SIG-M5 (cell line): ENCODE data around the gene RBFOX2.
"Not testable (repeated sequence)": the region's sequence is repeated elsewhere in the genome, so short reads cannot be mapped to it uniquely, and the experiment has no call there.

Source experiments
- DNase-seq: peaks from one replicate; lab custom pipeline; 2025; lab: John Stamatoyannopoulos, UW

Gene RBFOX2

DNA sequence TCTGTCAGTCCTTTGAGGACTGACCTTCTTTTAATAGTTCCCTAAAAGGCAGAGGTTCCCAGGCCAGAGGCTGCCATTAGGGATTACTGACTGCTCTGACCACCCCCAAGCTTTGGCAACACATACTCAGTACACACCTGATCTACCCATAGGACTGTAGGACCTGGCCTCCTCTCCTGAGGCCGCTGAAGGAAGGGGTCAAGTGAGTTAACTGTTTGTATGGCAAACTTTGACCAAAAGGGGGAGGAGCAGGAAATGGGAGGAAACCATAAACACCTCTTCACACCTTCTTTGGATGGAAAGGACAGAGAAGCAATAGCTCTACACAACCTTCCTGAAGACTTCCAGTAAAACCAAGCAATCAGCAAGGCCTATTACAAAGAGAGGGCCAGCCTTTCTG lies 207.0 kb downstream of the RBFOX2 start:
- no peak for DNase-seq

DNA sequence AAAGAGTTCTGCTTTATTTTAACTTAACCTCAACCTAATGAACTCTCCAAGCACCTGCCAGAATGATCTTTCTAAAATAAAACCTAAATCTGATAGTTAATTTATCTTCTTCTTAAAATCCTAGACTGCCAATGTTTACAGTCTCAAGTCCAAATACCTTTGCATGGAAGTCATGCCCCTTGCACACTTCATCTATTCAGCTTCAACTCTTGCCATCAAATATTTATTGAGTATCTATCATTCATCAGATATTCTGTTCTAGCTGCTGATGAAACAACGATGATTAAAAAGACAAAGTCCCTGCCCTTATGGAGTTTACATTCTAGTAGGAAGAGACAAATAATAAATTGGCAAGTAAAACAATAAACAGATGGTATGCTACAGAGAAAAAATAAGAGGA lies 209.2 kb downstream of the RBFOX2 start:
- no peak for DNase-seq

DNA sequence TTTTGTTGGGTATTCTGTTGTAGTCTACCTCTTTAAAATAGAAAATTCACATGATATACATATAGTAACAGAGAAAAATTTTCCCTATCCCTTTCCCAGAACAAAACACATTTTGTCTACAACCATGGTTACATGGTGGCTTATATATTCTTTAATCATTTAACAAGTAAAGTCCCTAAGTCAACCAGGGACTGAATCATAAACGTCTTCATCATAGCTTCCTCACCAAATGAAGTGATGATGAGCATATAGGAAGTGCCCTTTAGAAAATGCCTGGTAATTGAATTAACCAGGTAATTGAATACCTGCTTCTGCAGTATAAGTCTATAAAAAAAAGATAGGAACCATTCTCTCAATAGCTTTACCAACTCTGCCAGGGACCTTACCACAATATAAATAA lies 209.7 kb downstream of the RBFOX2 start:
- DNase-seq: no peak

DNA sequence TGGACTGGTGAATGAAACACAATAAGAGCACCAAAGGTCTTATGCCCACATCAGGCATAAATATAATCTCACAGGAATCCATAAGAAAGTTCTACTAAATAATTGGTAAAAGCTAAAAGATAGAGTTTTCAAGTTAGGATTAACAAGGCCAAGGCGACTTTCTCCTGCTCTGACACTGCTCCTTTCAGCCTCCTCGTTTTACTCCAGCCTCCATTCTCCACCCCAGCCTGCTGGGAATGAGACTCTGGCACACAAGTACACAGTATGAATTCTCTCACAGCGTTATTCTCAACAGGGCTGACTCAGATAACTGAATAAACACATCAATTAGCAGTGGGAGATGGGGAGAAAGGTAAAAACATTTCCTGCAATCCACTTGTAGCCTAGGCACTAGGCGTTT lies 216.0 kb downstream of the RBFOX2 start:
- DNase-seq: no peak

DNA sequence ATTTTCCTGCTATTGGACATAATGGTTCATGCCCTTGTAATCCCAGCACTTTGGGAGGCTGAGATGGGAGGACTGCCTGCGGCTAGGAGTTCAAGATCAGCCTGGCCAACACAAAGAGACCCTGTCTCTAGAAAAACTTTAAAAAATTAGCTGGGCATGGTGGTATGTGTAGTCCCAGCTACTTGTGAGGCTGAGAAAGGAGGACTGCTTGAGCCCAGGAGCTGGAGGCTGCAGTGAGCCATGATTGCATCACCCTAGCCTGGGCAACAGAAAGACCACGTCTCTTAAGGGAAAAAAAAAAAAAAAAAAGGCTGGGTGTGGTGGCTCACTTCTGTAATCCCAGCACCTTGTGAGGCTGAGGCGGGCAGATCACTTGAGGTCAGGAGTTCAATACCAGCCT lies 217.0 kb downstream of the RBFOX2 start:
- DNase-seq: no peak

DNA sequence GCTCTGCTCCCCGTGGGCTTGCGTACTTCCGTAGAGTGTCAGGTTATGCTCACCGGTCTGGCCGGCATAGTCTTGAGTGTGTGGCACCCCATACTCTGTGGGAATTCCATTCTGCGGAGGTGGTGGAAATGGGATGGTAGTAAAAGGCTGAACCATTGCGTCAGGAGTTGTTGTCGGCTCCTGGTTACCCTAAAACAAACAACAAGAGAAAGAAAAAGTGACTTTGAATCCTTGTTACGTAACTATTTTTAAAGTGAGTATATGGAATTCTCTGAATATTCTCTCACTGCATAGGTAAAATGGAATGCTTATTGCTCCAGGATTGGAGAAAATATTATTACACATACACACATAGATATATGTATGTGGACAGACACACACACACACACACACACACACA lies 218.8 kb downstream of the RBFOX2 start:
- DNase-seq: no peak

DNA sequence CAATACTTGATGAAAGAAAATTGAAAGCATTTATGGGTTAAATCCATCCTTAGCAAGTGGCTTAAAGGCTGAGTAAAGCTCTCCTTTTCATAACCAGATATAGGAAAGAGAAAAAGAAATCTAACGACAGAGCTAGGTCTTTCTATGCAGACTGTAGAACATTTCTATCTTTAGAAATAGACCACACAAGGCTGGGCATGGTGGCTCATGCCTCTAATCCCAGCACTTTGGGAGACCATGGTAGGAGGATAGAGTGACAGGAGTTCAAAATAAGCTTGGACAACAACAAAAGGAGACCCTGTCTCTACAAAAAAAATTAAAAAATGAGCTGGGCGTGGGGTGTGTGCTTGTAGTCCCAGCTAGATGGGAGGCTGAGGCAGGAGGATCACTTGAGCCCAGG lies 220.2 kb downstream of the RBFOX2 start:
- DNase-seq: no peak

DNA sequence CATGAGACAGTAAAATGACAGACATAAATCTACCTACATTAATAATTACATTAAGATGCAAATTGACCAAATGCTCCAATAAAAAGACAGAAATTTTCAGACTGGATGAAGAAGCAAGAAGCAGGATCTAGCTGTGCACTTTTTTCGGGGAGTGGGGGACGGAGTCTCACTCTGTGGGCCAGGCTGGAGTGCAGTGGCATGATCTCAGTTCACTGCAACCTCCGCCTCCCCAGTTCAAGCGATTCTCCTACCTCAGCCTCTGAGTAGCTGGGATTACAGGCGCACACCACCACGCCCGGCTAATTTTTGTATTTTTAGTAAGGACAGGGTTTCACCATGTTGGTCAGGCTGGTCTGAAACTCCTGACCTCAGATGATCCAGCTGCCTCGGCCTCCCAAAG lies 222.0 kb downstream of the RBFOX2 start:
- not testable (repeated sequence) for DNase-seq

DNA sequence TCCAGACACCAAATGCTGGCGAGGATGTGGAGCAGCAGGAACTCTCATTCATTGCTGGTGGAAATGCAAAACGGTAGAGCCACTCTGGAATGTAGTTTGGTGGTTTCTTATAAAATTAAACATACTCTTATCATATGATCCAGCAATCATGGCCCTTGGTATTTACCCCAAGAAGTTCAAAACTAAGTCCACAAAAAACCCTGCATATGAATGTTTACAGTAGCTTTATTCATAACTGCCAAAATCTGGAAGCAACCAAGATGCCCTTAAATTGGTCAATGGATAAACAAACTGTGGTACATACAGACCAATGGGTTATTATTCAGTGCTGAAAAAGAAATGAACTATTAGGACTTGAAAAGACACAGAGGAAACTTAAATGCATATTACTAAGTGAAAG lies 223.2 kb downstream of the RBFOX2 start:
- DNase-seq: no peak

DNA sequence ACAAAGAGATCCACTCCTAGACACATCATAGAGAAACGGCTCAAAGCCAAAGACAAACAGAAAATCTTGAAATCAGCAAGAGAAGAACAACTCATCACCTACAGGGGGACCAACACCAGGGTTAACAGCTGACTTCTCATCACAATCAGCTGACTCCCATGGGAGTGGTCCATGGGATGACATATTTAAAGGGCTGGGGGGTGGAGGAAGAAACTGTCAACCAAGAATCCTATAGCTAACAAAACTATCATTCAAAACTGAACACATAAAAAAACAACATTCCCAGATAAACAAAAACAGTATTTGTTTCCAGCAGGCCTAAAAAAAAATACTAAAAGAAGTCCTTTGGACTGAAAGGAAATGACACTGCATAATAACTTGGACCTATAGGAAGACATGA lies 224.2 kb downstream of the RBFOX2 start:
- DNase-seq: no peak

DNA sequence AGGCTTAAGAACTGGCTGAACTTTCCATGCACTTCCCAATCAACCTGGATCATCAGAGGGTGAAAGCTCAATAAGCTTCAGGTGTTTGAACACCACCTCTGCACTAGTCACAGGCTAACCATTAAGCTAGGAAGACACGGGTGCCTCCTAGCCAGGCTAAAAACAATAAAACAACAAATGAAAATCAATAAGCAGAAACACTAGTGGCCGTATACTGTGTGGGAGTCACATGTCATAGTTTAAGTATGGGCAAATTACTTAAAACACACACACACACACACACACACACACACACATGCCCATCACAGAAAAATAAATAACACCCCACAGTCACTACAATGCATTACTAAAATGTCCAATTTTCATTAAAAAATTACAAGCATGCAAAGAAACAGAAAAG lies 225.7 kb downstream of the RBFOX2 start:
- DNase-seq: no peak

DNA sequence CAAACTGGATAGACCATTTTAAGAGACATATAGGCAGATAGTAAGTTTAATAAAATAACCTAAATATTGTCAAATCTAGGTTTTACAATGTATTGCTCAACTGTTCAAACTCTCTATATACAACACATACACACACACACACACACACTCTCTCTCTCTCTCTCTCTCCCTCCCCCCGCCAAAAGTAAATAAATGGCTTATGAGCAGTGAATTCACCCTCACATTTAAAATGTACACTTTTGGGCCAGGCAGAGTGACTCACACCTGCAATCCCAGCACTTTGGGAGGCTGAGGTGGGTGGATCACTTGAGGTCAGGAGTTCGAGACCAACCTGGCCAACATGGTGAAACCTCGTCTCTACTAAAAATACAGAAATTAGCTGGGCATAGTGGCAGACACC lies 227.3 kb downstream of the RBFOX2 start:
- DNase-seq: not testable (repeated sequence)

DNA sequence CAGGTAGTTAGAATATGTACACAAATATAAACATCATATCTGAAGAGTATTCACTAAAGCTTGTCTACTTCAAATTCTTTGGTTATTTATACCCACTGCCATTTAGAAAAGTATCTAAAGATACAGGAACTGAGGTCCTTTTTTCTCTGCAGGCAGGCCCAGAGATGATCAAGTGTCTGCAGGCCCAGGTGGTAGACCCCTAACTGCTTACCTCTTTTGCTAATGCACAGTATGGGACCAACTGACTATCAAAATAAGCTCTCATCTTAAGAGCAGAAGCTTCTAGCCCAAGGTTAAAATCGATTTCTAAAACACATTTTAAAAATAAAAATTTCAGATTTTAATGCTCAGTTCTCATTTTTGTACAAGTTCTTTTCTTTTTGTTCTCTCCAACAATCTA lies 229.5 kb downstream of the RBFOX2 start:
- DNase-seq: no peak

DNA sequence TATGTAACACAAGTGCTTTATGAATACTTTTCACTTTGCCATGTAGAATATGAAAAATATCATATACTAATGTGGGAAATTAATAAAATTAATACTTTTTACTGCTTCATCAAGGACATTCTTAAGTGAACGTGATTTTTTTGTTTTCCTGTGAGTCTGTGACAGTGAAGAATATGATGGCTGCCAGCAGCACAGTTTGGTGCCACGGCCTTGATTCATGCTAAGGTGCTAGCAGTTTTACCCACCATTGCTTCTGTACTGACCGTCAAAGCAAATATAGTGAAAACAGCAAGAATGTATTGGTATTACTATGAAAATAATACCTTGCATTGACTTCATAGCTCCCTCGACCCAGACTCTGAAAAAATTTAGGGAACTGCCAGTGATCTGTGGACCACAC lies 231.2 kb downstream of the RBFOX2 start:
- DNase-seq: no peak

DNA sequence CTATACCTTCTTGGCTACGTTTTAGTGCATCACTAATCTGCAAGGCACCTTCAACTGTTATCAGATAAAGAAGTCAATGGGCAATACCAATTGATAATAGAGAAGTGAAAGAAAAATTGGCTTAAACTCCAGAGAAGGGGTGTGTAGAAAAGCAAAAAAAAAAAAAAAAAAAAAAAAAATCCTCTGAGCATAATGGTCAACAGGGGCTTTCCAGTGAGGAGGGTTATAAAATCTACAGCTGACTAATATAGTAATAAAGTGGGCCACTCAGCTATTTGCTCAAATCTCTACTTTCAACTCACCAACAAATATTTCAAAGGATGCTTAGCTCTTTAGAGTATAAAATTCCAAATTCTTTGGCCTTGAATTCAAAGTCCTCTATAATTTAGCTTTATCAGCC lies 233.1 kb downstream of the RBFOX2 start:
- no peak for DNase-seq

DNA sequence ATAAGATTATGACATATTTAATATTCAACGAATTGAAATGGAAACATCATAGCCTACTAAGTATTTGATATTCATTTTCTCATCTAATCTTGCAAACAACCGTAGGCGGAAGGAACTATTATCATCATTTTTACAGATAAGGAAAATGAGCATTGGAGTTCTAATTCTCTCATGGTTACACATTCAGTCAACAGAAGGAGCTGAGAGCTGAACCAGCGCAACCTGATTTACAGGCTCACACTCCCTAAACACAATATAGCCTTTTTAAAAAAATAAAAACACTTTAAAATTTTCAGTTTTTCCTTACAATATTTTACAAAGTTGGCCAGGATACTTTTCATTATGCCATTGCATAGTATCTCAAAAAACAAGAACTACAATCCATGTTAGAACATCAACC lies 236.1 kb downstream of the RBFOX2 start:
- DNase-seq: no peak

DNA sequence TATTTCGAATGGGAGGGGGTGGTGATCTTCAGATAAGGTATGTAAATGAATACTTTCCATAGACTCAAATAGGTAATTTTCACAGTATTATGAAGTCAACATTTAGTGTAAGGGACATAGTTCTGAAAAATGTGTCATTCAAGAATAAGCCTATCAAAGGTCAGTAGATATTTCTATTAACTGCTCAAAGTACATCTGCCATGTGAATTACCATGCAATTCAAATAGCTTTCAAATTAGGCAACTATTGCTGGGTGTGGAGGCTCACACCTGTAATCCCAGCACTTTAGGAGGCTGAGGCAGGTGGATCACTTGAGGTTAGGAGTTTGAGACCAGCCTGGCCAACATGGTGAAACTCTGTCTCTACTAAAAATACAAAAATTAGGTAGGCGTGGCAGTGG lies 236.8 kb downstream of the RBFOX2 start:
- DNase-seq: not testable (repeated sequence)

DNA sequence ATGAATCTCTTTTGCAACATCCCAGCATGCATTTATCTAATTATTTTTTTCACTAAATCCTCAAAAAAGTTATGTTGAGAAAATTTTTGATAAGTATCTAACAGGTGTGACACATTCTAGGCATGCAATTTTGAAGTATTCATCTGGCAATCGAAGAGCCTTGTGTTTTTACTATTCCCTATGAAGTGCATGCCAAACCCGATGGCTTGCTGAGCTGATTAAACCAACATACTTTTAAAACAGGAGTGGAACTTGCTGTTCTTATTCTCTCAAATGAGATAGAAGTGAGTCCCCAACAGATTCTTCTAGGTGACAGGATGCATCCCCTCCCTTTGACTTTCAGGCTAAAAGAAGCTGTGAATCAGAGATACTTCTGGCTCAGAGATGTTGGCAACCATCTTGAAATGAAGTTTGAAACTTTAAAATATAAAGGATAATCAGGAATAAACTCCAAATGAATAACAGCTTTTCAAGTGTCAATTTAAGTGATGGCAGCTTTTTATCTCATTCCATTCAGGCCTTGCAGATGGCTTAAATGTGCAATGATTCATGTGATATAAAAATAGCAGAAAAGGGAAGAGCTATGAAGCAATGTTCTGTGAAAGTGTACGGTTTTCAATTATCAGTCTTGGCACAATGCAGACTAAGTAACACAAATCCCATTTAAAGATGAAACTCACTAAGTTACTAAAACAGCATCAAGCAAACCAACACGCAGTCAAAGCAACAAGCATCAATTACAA lies 243.3 kb downstream of the RBFOX2 start:
- DNase-seq: no peak

DNA sequence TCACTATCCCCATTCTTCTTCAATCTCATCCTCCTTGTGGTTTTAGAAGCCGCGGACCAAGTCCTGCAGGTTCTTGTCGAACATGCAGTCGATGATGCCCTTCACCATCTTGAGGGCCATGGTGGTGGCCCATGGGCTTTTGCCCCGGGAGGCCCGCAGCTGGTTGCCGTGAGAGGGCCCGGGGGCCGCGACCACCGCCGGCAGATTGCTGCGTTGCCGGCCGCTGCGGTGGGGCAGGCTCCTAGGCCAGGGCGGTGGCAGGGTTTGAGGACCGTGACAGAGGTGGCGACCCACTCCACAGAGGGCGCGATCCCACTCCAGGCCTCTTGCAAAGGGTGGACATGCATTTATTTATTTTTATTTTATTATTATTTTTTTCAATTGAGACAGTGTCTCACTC lies 244.0 kb downstream of the RBFOX2 start:
- DNase-seq: no peak

DNA sequence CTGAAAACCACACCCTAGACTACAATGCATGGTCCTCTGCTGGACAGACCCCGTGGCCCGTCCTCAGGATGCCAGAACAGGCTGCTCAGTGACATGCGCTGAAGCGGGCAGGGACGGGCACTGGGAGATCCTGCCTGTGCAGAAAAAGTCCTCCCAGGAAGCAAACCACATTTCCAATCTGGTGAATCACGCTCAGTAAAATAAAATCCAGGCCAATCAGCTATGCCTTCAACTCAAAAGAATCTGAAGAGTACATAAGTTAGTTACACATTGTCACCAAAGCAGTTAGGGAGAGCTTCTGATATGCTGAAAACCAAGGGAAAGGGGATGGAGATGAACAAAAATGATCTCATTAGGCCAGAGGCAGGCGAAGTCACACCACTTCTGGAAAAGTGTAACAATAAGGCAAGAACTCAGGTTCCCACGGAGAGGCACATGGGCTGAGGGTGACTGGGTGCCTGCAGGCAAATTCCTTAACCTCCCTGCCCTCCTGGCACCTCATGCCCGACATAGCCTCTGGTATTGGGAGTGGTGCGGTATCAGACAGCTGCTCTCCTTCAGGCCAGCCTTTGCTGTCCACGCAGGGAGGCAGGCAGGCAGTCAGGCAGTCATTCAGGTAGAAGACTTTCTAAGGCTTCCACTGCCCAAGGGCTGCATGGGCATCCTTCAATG lies 244.5 kb downstream of the RBFOX2 start:
- no peak for DNase-seq

DNA sequence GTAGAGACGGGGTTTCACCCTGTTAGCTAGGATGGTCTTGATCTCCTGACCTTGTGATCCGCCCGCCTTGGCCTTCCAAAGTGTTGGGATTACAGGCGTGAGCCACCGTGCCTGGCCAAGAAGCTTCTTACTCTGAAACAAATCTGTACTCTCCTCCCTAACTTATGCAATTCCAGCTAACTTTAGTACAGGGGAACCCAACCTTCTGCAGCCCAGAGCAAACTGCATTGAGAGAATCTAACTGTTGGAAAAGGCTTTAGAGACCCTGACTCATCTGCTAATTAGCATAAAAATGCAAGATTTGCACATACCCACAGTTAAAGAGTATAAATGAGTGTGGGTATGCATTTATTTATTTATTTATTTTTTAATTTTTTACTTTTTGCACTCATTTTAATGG lies 246.1 kb downstream of the RBFOX2 start:
- DNase-seq: no peak

DNA sequence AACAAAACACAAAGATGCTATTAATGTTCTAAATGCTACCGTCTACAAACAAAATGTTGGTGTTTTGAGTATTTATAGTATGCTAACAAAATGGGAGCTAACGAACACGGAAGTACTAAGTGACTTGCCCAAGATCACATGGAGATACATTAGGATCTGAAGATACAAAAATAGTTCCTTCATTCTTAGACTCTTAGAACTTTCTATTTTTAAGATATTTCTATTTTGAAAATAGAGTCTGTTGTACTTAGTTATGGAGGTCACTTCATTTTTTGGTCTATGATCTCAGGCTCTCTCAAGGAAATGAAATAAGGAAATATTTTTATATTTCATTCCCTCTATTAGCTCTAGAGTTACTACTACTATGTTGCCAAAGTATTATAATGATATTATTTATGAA lies 246.7 kb downstream of the RBFOX2 start:
- DNase-seq: no peak

DNA sequence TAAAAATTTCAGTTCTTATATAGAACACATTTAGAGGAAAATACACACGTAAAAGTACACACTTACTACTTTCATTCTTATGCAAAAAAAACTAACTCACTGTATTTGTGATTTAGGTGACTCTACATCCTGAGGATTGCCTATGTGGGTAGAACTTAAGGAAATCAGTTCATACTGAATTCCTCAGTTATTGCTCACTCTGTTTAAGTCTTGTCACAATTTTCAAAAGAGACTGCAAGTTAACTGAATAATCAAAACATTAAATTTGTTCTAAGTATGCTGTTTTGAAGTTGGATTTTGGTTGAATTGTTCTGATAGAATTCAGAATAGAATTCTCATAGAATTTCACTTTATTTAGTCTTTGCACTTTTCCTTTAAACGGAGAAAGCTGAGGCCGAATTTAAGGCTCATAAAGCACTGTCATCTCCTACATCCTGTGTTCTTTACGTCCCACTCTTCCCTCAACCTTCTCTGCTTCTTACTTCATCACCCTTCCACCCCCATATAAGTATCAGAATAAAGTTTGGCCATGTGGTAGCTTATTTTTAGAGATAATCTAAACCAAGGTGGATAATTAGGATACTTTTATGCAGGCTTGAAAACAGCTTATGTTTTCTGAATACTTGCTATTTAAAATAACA lies 251.2 kb downstream of the RBFOX2 start:
- DNase-seq: no peak

DNA sequence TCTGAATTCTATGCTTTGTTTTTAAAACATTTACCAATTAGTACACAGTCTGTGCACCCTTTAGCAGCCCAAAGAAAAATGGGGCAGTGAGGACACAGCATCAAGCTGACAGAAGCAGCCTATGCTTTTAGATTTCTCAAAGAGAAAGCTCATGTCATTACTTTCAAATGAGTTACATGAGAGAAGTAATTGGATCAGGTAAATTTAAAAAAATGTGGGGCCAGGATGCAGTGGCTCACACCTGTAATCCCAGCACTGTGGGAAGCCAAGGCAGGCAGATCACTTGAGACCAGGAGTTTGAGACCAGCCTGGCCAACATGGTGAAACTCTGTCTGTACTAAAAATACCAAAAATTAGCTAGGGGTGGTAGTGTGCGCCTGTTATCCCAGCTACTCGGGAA lies 253.3 kb downstream of the RBFOX2 start:
- no peak for DNase-seq
